ENCODE data around the gene SPAG16. TPM values are rescaled to one million over a fixed set of nuclear protein-coding genes. Genes with fewer than 3 reads are reported as not detected.

SPAG16 gene
- total RNA-seq, 1 donor from 2014 or later: 14.4 TPM

GRCh38 chr2:213640738-213641425 lies 356.6 kb downstream of the SPAG16 start:
- H3K27ac Mint-ChIP-seq (ENCODE audit: unreplicated experiment): no peak overlapping the region
- no peak overlapping the region for H3K4me3 Mint-ChIP-seq (ENCODE audit: unreplicated experiment)
- H3K4me1 Mint-ChIP-seq (ENCODE audit: unreplicated experiment): no peaks in the 10 kb centered on the region
- DNase-seq (ENCODE audit: low spot score): no peak
- H3K27me3 Mint-ChIP-seq (ENCODE audit: unreplicated experiment): peaks cover 3% of the 10 kb centered on the region
- TF ChIP-seq CTCF (IDR thresholded peaks at IDR 0.05; ENCODE audit: unreplicated experiment): no peak
- no peaks in the 10 kb centered on the region for H3K9me3 Mint-ChIP-seq (ENCODE audit: unreplicated experiment)
- no peaks in the 10 kb centered on the region for H3K36me3 Mint-ChIP-seq (ENCODE audit: low read depth, unreplicated experiment)

- Mint-ChIP-seq H3K27ac (ENCODE audit: unreplicated experiment) (no peak overlapping the region), H3K9me3 (ENCODE audit: unreplicated experiment) (no peaks in the 10 kb centered on the region), H3K4me1 (ENCODE audit: unreplicated experiment) (no peaks in the 10 kb centered on the region), H3K4me3 (ENCODE audit: unreplicated experiment) (no peak overlapping the region), H3K27me3 (ENCODE audit: unreplicated experiment) (peaks cover 3% of the 10 kb centered on the region), H3K36me3 (ENCODE audit: low read depth, unreplicated experiment) (no peaks in the 10 kb centered on the region)
- no peak for TF ChIP-seq CTCF (IDR thresholded peaks at IDR 0.05; ENCODE audit: unreplicated experiment)
- no peak for DNase-seq (ENCODE audit: low spot score)
These were observed 360.7 kb downstream of the SPAG16 start for GRCh38 chr2:213644926-213645325.

- no peak overlapping the region for H3K27ac Mint-ChIP-seq (ENCODE audit: unreplicated experiment)
- H3K9me3 Mint-ChIP-seq (ENCODE audit: unreplicated experiment): no peaks in the 10 kb centered on the region
- TF ChIP-seq CTCF (IDR thresholded peaks at IDR 0.05; ENCODE audit: unreplicated experiment): no peak
- H3K27me3 Mint-ChIP-seq (ENCODE audit: unreplicated experiment): no peaks in the 10 kb centered on the region
- no peaks in the 10 kb centered on the region for H3K4me1 Mint-ChIP-seq (ENCODE audit: unreplicated experiment)
- no peak for DNase-seq (ENCODE audit: low spot score)
- H3K36me3 Mint-ChIP-seq (ENCODE audit: low read depth, unreplicated experiment): no peaks in the 10 kb centered on the region
- H3K4me3 Mint-ChIP-seq (ENCODE audit: unreplicated experiment): no peak overlapping the region
These were observed 364.9 kb downstream of the SPAG16 start for GRCh38 chr2:213649176-213649575.

GRCh38 chr2:213664817-213665216 lies 380.6 kb downstream of the SPAG16 start:
- H3K27ac Mint-ChIP-seq (ENCODE audit: unreplicated experiment): no peak overlapping the region

More at GRCh38 chr2:213664817-213665216, 380.6 kb downstream of the SPAG16 start:
- no peak for TF ChIP-seq CTCF (IDR thresholded peaks at IDR 0.05; ENCODE audit: unreplicated experiment)
- Mint-ChIP-seq H3K4me3 (ENCODE audit: unreplicated experiment) (no peak overlapping the region), H3K4me1 (ENCODE audit: unreplicated experiment) (no peaks in the 10 kb centered on the region), H3K36me3 (ENCODE audit: low read depth, unreplicated experiment) (no peaks in the 10 kb centered on the region), H3K9me3 (ENCODE audit: unreplicated experiment) (peaks cover 5% of the 10 kb centered on the region), H3K27me3 (ENCODE audit: unreplicated experiment) (no peaks in the 10 kb centered on the region)
- no peak for DNase-seq (ENCODE audit: low spot score)

All from endothelial cell (in vitro differentiated cells).